Measurements from ENCODE around the gene RHBDD2.
"Not testable (repeated sequence)": the region's sequence is repeated elsewhere in the genome, so short reads cannot be mapped to it uniquely, and the experiment has no call there.

The RHBDD2 gene

GRCh38 chr7:75889223-75889825, 10.5 kb downstream of the RHBDD2 start:
- no peak for DNase-seq (ENCODE audit: low spot score)

- DNase-seq (ENCODE audit: low spot score), result no peak
These were observed 11.0 kb downstream of the RHBDD2 start for GRCh38 chr7:75889826-75890225.

- DNase-seq (ENCODE audit: low spot score), result not testable (repeated sequence)
These were observed 12.4 kb downstream of the RHBDD2 start for GRCh38 chr7:75891237-75891636.

- no peak for DNase-seq (ENCODE audit: low spot score)
These were observed 13.1 kb downstream of the RHBDD2 start for GRCh38 chr7:75891815-75892411.

DNA sequence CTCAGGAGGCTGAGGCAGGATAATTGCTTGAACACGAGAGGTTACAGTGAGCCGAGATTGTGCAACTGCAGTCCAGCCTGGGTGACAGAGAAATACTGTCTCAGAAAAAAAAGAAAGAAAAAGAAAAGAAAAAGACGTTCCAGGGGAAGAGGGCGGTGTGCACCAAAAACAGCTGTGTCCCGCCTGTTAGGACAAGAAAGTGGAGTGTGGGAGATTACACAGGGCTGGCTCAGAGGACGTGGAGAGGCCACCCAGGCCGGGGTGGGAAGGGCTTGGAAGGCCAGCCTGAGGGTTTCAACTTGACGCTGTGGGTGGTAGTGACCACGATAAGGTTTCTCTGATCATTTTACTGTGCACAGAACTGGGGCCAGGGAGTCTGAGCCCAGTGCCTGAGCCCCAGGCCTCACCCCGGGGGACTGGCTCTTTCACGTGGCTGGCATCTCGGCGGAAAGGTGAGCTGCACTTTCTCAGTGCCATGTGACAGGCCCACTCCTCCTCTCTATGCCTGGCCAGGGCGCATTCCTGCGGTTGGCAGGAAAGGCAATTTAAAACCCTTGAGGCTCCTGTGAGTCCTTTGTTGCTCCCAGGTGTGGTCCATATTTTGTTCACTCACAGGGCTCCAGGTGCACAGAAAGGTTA, 13.9 kb downstream of the RHBDD2 start:
- DNase-seq (ENCODE audit: low spot score), result no peak

DNA sequence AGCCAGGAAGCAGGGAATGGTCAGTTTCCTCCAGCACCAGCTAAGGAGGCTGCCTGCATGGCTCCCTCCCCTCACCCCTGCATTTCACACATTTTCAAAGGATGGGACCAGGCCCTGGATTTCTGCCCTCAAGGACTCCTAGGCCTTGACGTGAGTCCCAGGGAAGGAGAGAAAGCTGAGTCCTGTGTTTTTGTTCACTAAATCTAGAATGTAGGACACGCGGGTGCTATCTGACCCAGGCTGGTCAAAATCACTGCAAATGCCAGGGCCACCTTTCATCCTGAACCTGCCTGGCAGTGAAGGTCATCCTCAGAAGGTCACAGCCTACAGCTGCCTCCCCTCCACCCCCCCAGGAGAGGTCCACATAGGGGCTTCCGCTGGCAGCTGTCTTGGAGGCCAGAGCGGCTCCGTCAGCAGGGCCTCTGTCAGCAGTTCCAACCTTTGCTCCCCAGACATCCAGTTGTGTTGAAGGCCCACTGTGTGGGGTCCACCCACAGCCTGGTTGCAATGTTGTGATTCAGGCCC, 18.0 kb downstream of the RHBDD2 start:
- DNase-seq (ENCODE audit: low spot score), result no peak

DNA sequence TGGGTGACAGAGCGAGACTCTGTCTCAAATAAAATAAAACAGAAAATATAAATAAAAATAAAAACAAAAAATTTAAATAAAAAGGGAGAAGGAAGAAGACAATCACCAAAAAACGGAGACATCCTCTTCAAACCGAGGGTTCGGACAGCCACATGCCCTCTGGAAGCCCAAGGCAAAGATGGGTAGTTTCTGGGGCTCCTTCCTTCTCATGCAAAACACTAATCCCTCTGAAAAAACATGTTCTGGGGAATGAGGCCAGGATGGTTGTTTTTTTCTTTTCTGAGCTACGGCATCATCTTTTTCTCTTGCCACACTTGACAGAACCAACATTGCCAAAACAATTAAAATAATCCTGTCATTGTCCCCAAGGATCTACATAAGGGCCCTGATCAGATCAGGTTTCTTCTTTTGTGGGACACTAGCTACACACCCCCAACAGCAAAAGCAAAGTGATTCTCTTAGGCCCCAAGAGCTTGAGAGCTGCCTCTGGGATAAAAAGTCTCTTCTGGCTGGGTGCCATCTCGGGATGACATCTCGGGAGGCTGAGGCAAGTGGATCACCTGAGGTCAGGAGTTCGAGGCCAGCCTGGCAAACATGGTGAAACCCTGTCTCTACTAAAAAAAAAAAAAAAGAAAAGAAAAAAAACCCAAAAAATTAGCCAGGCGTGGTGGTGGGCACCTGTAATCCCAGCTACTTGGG, 21.9 kb downstream of the RHBDD2 start:
- DNase-seq (ENCODE audit: low spot score), result no peak

DNA sequence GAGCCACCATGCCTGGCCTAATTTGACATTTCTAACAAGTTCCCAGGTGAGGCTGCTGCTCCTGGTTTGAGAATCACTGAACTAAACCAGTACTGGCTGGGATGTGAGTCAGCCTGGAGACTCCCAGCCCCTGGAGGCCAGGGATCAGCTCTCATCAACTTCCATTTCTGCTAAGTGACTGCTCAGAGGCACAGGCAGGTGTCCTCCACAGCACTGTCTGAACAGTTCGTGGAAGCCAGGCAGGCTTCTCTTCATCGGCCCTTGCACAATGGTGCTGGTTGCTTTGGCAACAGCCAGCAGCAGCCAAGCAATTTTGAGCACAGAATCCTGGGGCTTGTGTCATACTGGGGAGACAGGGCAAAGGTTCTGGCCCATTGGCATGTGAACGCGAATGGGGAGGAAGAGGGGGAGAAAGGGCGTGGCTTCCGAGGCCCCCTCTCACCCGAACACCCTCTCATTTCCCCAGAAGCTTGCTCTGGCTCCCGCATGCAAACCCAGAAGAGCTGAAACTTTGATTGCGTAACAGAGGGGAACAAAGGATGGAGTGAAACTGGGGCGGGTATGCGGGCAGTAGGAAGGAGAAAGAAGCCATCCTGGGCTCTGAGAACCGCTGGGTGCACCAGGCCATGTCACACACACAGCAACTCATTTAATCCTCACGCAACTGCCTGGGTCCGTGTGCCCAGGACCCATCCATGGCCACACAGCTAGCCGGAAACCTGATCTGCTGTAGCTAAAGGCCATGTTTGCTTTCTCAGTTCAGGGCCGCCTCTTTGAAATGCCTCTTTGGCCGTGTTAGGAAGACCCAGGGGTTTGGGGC, 27.2 kb downstream of the RHBDD2 start:
- peak; percentile 53 for DNase-seq (ENCODE audit: low spot score)

DNA sequence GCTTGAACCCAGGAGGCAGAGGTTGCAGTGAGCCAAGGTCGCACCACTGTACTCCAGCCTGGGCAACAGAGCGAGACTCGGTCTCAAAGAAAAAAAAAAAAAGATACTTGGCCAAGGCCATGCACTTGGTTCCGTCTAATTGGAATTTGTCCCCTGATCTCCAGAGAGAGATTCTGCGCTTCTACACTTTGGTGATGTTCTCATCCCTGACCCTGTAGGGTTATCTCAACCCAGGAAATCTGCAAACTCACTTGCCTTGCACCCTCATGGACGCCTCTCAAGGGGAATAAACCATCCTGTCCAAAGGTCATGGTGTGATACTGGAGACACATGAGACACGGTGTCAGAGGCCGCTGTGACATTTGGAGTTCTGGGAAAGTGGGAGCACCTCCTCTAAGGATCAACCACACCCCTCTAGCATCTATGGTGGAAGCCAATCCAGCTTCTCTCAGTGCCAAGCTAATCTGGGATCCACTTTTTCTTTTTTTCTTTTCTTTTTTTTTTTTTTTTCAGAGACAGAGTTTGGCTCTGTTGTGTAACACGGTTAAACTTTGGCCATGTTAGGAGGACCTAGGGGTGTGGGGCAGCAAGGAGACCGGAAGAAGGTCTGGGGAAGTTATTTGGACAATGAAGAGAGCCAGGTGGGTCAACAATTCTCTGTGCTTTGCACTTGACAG, 28.3 kb downstream of the RHBDD2 start:
- no peak for DNase-seq (ENCODE audit: low spot score)

GRCh38 chr7:75907668-75908039, 28.8 kb downstream of the RHBDD2 start:
- not testable (repeated sequence) for DNase-seq (ENCODE audit: low spot score)

DNA sequence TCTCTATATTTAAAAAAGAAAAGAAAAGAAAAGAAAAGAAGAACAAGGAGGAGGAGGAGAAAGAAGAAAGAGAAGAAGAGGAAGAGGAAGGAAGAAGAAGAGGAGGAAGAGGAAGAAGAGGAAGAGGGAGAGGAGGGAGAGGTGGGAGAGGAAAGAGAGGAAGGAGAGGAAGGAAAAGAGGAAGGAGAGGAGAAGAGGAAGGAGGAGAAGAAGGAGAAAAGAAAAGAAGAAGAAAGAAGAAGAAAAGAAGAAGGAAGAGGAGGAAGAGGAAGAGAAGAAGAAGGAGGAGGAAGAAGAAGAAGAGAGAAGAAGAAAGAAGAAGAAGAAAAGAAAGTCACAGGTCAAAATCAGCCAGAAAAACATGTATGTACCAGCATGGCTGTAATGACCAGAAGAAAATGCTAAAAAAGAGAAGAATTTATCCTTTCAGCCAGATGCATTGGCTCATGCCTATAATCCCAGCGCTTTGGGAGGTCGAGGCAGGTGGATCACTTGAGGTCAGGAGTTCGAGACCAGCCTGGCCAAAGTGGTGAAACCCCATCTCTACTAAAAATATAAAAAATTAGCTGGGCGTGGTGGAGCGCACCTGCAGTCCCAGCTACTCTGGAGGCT, 30.8 kb downstream of the RHBDD2 start:
- DNase-seq (ENCODE audit: low spot score), result no peak

GRCh38 chr7:75911186-75911585, 32.4 kb downstream of the RHBDD2 start:
- not testable (repeated sequence) for DNase-seq (ENCODE audit: low spot score)

- no peak for DNase-seq (ENCODE audit: low spot score)
These were observed 34.6 kb downstream of the RHBDD2 start for GRCh38 chr7:75913437-75913836.

GRCh38 chr7:75914169-75914654, 35.4 kb downstream of the RHBDD2 start:
- DNase-seq (ENCODE audit: low spot score), result no peak

DNA sequence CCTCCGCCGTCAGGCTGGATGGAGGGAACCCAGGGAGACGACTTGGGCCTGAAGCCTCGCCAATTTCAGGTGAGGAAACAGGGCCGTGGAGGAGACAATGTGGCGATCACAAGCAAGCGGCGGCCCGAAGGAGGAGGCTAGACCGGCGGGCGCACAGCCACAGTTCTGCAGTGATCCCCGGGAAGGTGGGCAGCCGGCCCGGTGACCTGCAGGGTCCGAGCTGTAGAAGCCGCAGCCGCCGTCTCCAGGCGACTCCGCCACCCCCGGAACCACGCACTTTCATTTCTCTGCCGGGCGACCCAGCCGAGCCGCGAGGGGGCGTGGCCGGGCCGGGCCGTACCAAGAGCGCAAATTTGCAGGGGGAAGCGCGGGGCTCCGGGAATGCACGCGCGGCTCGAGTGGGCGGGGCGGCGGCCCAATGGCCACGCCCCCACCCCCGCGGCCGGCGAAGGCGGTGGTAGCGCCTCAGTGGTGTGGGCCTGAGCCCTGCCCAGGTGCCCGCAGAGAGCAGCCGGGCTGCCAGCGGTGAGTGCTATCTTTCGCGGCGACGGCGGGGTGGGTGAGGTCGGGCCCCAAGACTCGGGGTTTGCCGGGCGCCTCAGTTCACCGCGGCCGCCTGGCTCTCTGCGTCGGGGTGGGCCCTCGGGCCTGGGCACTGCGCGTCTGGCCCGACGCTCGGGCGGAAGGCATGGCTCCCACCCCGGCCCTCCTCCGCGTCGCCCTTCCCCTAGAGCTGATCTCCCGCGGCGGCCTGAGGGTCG, 36.0 kb downstream of the RHBDD2 start, which contains the start of gene POR:
TSS of gene POR (plus strand) at position 501 of the 761 bp plus-strand sequence. CDS start 38,847 bp downstream, outside the sequence.
- peak; percentile 92 for DNase-seq (ENCODE audit: low spot score)

DNA sequence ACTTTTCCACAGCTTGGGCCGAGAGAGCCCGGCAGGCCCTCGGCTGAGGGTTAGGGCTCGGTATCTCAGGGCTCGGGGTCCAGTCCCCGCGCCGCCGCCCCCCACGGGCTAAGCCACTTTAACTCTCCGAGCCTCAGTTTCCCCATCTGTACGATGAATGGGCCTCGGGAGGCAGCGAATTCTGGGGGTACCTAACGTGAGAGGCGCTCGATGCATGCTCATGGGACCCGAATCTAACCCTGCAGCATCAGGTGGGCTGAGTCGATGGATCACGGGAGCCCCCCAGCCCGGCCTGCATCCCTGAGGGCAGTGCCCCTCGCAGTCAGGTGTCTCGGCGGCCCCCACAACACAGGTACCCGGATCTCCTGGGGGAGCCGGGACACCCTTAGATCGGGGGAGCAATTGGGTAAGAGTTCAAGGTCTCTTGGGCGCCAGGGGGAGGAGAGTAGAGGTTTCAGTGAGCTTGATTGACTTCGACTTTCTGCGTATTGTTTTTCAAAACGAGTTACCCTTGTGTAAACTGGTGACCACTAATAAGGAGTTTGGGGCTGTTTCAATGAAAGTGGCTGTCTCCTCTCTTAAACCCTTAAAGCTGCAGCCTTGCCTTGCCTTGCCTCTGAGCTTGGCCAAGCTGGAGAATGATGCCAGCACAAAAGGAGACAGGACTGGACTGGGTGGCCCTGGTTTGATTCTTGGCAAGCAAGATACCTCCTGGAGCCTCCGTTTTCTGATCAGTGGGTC, 36.8 kb downstream of the RHBDD2 start:
- no peak for DNase-seq (ENCODE audit: low spot score)

- no peak for DNase-seq (ENCODE audit: low spot score)
These were observed 37.4 kb downstream of the RHBDD2 start for GRCh38 chr7:75916259-75916658.

DNA sequence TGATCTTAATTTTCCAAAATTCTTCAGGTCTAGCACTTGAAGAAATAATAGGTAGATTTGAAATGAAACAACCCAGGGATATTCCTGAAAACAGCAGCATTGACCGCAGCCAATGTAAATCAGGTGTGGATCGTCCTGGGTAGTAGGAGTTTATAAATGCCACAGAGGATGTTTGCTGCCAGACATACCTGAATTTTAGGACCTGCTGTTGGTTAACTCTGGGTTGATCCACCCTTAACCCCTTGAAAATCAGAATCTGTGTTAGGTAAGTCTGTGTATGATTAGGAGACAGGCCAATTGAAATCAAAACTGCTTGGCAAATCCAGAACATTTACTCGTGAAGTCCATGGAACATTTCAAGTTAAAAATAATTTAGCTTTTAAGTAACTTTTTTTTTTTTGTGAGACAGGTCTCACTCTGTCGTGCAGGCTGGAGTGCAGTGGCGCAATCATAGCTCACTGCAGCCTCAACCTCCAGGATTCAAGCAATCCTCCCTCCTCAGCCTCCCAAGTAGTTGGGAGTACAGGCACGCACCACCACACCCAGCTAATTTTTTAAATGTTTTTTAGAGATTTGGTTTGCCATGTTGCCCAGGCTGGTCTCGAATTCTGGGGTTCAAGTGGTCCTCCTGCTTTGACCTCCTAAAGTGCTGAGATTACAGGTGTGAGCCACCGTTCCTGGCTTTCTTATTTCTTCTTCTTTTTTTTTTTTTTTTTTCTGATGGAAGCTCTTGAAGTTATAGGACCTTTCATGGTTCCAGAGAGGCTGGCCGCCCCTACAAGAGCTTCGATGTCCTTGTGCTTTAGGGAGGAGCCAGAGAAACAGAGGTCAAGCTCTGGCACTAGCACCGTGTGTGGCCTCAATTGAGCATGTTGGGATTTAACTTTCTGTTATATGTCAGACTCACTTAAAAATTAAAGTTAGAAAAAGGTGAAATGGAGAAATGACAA, 38.1 kb downstream of the RHBDD2 start:
- DNase-seq (ENCODE audit: low spot score), result no peak

Data from hepatic stellate cell (primary cell).